Measurements from ENCODE around the gene ZNRF3.

The ZNRF3 gene

DNA sequence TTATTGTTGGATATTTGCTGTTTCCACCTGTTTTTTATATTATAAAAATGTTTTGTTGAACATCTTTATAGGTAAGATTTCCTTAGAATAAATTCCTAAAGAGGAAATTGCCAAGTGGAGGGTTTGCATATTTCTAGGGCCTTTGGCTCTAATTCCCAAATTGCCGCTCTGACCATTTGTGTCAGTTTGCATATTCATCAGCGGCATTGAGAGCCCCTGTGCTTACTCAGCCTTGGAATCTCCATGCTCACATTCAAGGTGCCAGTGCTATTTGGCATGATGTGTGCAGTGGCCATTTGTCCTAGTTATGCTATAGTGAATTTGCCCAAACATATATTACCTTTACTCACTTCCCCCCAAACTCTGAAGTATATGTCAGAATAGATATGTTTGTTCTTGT lies 214.9 kb downstream of the ZNRF3 start:
- DNase-seq = no peak

DNA sequence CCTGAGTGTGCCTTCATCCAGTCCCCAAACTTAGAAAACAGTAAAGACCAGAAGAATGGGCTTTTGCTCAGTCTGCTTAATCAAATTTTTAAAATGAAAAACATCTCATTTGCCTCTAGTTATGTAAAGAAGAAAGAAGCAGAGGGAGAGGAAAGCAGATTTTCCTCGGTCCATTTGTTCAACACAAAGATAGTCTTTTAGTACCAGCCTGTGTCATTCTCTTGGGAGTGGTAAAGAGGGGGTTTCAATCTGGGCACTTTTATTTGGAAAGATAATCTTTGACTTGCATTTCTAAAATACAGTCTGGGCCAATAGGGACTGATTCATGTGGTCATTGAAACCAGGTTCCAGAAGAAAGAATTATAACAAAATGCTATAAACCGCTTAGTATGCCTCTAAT lies 218.9 kb downstream of the ZNRF3 start:
- DNase-seq = no peak

DNA sequence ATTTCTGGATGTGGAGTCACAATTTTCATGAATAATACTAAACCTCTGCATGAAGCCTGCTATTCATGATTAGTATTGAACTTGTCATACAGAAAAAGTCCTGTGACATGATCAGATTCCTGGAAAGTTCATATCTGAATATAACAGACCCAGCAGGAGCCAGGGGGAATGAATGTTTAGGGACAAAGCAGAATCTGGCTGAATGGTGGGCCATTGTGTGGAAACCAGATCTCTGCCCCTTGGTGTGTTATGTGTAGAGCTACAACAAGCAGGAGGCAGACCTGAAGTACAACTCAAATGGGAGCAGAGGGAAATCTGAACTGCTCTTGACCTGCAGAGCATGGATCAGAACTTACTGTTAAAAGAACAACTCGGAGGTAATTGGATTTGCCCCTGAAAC lies 219.7 kb downstream of the ZNRF3 start:
- DNase-seq = no peak

DNA sequence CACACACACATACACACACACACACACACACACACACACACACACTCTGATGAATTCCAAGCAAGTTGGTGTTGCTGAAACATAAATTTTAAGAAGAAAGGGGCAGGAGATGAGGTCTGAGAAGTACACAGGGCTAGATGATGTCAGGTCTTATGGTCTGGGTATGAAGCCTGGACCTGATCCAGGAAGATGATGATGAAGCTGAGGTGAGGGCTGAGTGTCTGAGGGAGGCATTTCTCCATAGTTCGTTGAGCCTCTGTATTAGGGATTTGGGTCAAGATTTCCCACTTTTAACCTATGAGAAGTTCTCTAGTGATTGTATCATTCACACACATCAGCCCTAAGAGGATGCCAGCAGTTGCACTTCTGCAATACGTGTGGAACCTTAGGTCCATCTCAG lies 222.1 kb downstream of the ZNRF3 start:
- DNase-seq = no peak

DNA sequence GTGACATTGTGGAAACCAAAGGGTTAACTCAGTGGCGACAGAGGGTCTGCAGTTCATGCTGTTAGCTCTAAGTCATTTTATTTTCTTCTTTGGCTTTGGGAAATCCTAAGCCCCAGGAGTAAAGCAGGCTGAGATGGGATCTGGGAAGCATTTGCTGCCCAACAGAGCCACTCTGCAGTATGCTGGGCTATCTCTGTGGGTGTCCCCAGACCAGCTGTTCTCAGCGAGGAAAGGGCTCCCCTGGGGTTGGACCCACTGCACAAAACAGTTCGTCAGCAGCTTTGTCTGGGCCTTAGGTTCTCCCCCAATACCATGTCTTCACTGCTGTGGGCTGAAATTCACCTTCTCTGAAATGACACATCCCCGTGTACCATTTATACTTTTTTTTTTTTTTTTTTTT lies 223.5 kb downstream of the ZNRF3 start:
- no peak for DNase-seq
